Pancreas (tissue), 10 donors: Measurements from ENCODE around the gene DDX20. TPM values are rescaled to one million over a fixed set of nuclear protein-coding genes. Genes with fewer than 3 reads are reported as not detected.

Source experiments
- ATAC-seq, 4 donors: fragments of 200-7000 bp; cut with Tn5 transposase; one replicate each; pipeline versions ENCODE4 v1.8.0 to v1.9.1; 2020; ENCODE audit warnings: mild to moderate bottlenecking in 4 of 4, moderate library complexity in 4 of 4
- DNase-seq, 6 donors: peaks; one replicate each; pipeline ENCODE4 v3.0.0-alpha.2; 2020
- FAIRE-seq: peaks from 2 replicates; lab custom pipeline; 2012; peaks lifted over from hg19 to GRCh38; lab: Jason Lieb, UNC
- H3K27ac ChIP-seq, 4 donors: fragments of 200-600 bp; sonication (generic); 1 replicate in 3 of 4; 2 replicates in 1 of 4; pipeline versions ENCODE4 v1.5.0 to v1.8.0; 2020
- H3K27me3 ChIP-seq, 4 donors: fragments of 200-600 bp; one replicate each; pipeline ENCODE4 v1.8.0; 2021
- H3K36me3 ChIP-seq, 3 donors: fragments of 200-600 bp; sonication (generic) in 1 of 3; one replicate each; pipeline versions ENCODE4 v1.5.0 to v1.8.0; 2020 to 2021
- H3K4me1 ChIP-seq, 3 donors: fragments of 200-600 bp; one replicate each; pipeline ENCODE4 v1.8.0; 2021
- H3K4me3 ChIP-seq, 4 donors: fragments of 200-600 bp; sonication (generic) in 2 of 4; one replicate each; pipeline versions ENCODE4 v1.5.0 to v1.8.0; 2020 to 2021
- H3K9me3 ChIP-seq, 4 donors: fragments of 200-600 bp; one replicate each; pipeline ENCODE4 v1.8.0; 2021
- WGBS, 2 donors: extraction: QIAGEN DNeasy Blood & Tissue Kit; methylation state at CpG; one replicate each; pipeline ENCODE4 v1.1.7; 2013; 5-methylcytosine and 5-hydroxymethylcytosine counted together
- intact Hi-C, 3 donors: fragments of 100-400 bp; cut with DNase I; formaldehyde crosslinking; loops; one replicate each; pipeline versions ENCODE4 v1.11.1 to v1.14.2; 2022
- polyA plus RNA-seq, 2 donors: library from polyadenylated mRNA; stranded (reverse); fragments of 200-250 nt; gene quantifications; one replicate each; pipeline ENCODE4 v1.2.3, GENCODE V29; 2013
- total RNA-seq, 6 donors: library from RNA; stranded (reverse); fragmentation: NEBNext Ultra II Directional in 4 of 6; extraction: Animal tissue kit (Norgen Biotek cat#: 25700) in 4 of 6; gene quantifications; one replicate each; pipeline versions ENCODE4 v1.2.1 to v1.2.4, GENCODE V29; 2021 to 2023
- TF ChIP-seq, protein P1 (sequence below), 4 donors: fragments of 200-600 bp; sonication (generic) in 3 of 4; IDR thresholded peaks; one replicate each; pipeline versions ENCODE4 v1.5.0 to v1.8.0; 2021; ENCODE audit warnings: antibody characterized with exemption in 4 of 4
- donor health status: healthy with polysubstance abuse.
- donor health status: DM: no; HTN: no; CAD: no; lungs with moderate emphysema.
- donor health status: DM: no; HTN: no; CAD: no.
- donor health status: control.
- donor health status: control.
- donor health status: Bipolar disorder and iron deficiency.
- donor health status: DM: yes; HTN: yes; CAD: no.
- donor health status: DM: no; HTN: no; CAD: no.
- donor health status: DM: no; HTN: no; CAD: no.
- donor health status: DM: yes; HTN: yes; CAD: no.

DDX20 gene
- total and polyA plus RNA-seq, 8 donors, result 2.4 to 6.8 (median 4.3) TPM

DNA sequence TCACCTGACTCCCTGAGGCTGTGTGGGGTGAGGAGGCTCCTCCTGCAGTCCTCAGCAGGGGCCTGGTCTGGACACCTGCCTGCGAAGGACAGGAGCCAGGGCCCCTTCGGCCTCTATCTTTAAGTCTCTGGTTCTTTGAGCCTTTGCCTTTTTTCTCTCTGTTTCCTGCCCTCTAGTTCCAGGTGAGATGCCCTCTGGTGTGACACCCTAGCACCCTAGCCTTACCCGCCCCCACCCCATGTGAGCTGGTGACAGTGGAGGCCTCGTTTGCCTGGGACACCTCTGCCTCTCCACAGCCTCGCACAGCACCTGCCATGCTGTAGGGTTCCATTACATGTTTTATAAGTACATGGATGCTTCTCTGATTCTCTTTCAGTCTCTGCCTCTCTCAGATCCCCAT, 47.3 kb downstream of the DDX20 start:
- no peak for FAIRE-seq

DNA sequence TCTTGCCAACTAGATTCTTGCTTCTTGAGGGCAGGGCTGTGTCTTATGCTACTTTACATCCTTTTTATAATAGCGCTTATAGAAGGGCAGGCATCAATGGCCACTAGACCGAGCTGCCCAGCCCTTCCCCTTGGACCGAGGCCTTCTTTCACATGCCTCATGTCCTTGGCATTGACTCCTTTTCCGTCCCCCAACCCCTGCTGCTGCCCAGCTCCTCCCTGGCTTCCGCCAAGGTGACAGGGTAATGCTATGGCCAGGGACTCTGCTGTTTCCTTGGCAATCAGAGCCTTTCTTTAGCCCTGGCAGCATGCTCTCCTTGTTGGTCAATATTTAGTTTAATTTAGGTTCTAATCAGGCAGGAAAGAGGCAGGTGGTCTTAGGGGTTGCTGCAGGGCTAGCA, 48.2 kb downstream of the DDX20 start:
- ATAC-seq, result no peak
- Histone ChIP-seq H3K4me1 (no peaks in the 10 kb centered on the region), H3K9me3 (no peaks in the 10 kb centered on the region), H3K36me3 (no peaks in the 10 kb centered on the region), H3K27me3 (no peaks in the 10 kb centered on the region), H3K27ac (no peak overlapping the region), H3K4me3 (no peak overlapping the region)
- FAIRE-seq, result no peak
- no peak for DNase-seq
- intact Hi-C loops, result no loop called here
- TF ChIP-seq, protein P1, sequence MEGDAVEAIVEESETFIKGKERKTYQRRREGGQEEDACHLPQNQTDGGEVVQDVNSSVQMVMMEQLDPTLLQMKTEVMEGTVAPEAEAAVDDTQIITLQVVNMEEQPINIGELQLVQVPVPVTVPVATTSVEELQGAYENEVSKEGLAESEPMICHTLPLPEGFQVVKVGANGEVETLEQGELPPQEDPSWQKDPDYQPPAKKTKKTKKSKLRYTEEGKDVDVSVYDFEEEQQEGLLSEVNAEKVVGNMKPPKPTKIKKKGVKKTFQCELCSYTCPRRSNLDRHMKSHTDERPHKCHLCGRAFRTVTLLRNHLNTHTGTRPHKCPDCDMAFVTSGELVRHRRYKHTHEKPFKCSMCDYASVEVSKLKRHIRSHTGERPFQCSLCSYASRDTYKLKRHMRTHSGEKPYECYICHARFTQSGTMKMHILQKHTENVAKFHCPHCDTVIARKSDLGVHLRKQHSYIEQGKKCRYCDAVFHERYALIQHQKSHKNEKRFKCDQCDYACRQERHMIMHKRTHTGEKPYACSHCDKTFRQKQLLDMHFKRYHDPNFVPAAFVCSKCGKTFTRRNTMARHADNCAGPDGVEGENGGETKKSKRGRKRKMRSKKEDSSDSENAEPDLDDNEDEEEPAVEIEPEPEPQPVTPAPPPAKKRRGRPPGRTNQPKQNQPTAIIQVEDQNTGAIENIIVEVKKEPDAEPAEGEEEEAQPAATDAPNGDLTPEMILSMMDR (IDR thresholded peaks at IDR 0.05), result no peak
- WGBS, 2 donors, result 74 to 75% methylated on average over 5 of the region's 5 CpGs

More for the DNA sequence above, 47.3 kb downstream of the DDX20 start:
- Histone ChIP-seq H3K36me3 (no peaks in the 10 kb centered on the region), H3K27ac (no peak overlapping the region), H3K9me3 (no peaks in the 10 kb centered on the region), H3K27me3 (no peaks in the 10 kb centered on the region), H3K4me3 (no peak overlapping the region), H3K4me1 (no peaks in the 10 kb centered on the region)
- ATAC-seq, result no peak
- WGBS, 2 donors, result 86% methylated on average over 5 of the region's 5 CpGs
- TF ChIP-seq, protein P1 (IDR thresholded peaks at IDR 0.05), result no peak
- DNase-seq, result no peak
- intact Hi-C loops, result no loop called here

DNA sequence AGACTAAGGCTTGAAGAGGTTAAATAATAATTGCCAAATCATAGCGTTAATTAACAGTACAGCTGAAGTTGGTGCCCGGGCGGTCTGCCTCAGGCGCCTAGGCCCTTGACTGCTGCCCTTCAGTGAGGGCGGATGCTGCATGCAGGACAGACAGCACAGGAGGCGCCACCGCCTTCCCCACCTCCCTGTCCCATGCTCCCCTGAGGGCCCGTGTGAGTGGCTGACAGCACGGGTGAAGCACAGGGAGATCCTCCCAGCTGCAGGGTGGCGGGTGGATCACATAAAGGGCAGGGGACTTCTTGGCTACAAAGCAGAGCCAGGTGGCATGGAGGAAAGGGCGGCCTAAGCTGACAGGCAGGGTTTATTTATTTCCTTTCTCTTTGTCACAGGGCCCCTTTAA, 49.1 kb downstream of the DDX20 start:
- WGBS, 2 donors, result 81 to 82% methylated on average over 11 of the region's 11 CpGs
- no peak for DNase-seq
- no peak for ATAC-seq

DNA sequence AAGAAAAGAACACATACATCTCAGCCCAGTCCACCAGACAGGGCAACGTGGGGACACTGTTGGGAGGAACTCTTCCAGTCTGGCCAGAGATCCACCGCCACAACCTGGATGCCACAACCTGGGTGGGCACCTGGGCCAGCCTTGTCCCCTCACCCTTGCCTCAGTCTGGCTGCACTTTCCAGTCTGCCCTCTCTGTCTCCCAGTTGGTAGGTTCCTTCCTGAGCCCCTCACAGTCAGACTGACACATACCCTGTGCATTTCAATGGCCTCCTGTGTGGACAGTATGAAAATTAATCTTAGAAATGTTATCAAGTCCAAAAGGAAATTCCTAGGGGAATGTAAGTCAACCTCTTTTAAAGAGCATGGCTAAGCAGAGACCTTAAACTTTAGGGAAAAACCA, 49.5 kb downstream of the DDX20 start:
- intact Hi-C loops, result no loop called here
- Histone ChIP-seq H3K27ac (no peak overlapping the region), H3K4me3 (no peak overlapping the region), H3K36me3 (no peaks in the 10 kb centered on the region), H3K9me3 (no peaks in the 10 kb centered on the region), H3K4me1 (no peaks in the 10 kb centered on the region), H3K27me3 (no peaks in the 10 kb centered on the region)
- FAIRE-seq, result no peak
- no peak for DNase-seq
- 80 to 89% methylated on average over 2 of the region's 2 CpGs for WGBS, 2 donors
- TF ChIP-seq, protein P1 (IDR thresholded peaks at IDR 0.05), result no peak
- ATAC-seq, result no peak

More for the DNA sequence above, 49.1 kb downstream of the DDX20 start:
- TF ChIP-seq, protein P1 (IDR thresholded peaks at IDR 0.05), result no peak
- H3K27ac ChIP-seq, result no peak overlapping the region
- FAIRE-seq, result no peak
- H3K27me3 ChIP-seq, result no peaks in the 10 kb centered on the region
- no peak overlapping the region for H3K4me3 ChIP-seq
- no peaks in the 10 kb centered on the region for H3K4me1 ChIP-seq
- no peaks in the 10 kb centered on the region for H3K9me3 ChIP-seq
- intact Hi-C loops, result no loop called here
- H3K36me3 ChIP-seq, result no peaks in the 10 kb centered on the region

DNA sequence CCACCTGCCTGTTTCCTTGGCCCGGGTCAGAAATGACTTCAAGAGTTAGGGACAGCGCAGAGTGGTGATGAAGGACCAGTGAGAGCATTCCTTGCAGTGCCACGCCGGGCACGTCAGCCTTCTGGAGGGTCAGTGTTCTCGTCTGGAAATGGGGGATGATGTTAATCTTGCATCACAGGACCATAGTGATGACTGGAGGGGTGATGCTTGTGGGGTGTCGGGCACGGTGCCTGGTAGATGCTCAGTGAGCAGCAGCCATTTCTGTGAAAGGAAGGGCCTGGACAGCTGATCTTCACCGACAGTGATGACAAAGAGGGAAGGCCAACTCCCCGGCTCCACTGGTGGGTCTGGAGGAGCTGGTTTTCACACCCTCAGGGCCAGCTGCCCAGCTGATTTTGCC, 56.2 kb downstream of the DDX20 start:
- intact Hi-C loops, result no loop called here
- no peak for ATAC-seq
- no peaks in the 10 kb centered on the region for H3K4me1 ChIP-seq
- TF ChIP-seq, protein P1 (IDR thresholded peaks at IDR 0.05), result no peak
- no peak for FAIRE-seq
- DNase-seq, result no peak
- H3K27me3 ChIP-seq, result no peaks in the 10 kb centered on the region
- 83 to 90% methylated on average over 10 of the region's 10 CpGs for WGBS, 2 donors
- H3K36me3 ChIP-seq, result no peaks in the 10 kb centered on the region
- H3K9me3 ChIP-seq, result no peaks in the 10 kb centered on the region
- no peak overlapping the region for H3K4me3 ChIP-seq
- no peak overlapping the region for H3K27ac ChIP-seq
